Astrocyte (in vitro differentiated cells and primary cell): ENCODE data around the gene STARD13. TPM values are rescaled to one million over a fixed set of nuclear protein-coding genes. Genes with fewer than 3 reads are reported as not detected.

Source experiments
- DNase-seq: peaks from one replicate; pipeline ENCODE4 v3.0.0-alpha.2; 2010; ENCODE audit warnings: low read depth
- FAIRE-seq: peaks from 2 replicates; lab custom pipeline; 2011; peaks lifted over from hg19 to GRCh38; lab: Jason Lieb, UNC
- H2AFZ ChIP-seq: 2 replicates; pipeline ENCODE4 v1.6.0; 2012; ENCODE audit warnings: low read depth, low read length, inconsistent platforms
- H3K27ac ChIP-seq: 2 replicates; pipeline ENCODE4 v1.5.1; 2011; ENCODE audit warnings: low read depth, low read length, inconsistent platforms
- H3K27me3 ChIP-seq: 2 replicates; pipeline ENCODE4 v1.6.0; 2011; ENCODE audit warnings: low read length, inconsistent platforms; ENCODE audit not compliant: insufficient read depth
- H3K36me3 ChIP-seq: 2 replicates; pipeline ENCODE4 v1.5.1; 2011; ENCODE audit warnings: low read length, inconsistent platforms; ENCODE audit not compliant: insufficient read depth
- H3K4me1 ChIP-seq: 2 replicates; pipeline ENCODE4 v1.5.1; 2011; ENCODE audit warnings: low read length, inconsistent platforms; ENCODE audit not compliant: insufficient read depth
- H3K4me2 ChIP-seq: 2 replicates; pipeline ENCODE4 v1.6.0; 2012; ENCODE audit warnings: low read length, inconsistent platforms
- H3K4me3 ChIP-seq: 2 replicates; pipeline ENCODE4 v1.5.1; 2011; ENCODE audit warnings: low read depth, mild to moderate bottlenecking, low read length, inconsistent platforms; ENCODE audit not compliant: insufficient read depth
- H3K79me2 ChIP-seq: 2 replicates; pipeline ENCODE4 v1.6.0; 2012; ENCODE audit warnings: mild to moderate bottlenecking, low read length, inconsistent platforms; ENCODE audit not compliant: insufficient read depth
- H3K9ac ChIP-seq: 2 replicates; pipeline ENCODE4 v1.6.0; 2012; ENCODE audit warnings: mild to moderate bottlenecking, low read length, inconsistent platforms
- H3K9me3 ChIP-seq: 2 replicates; pipeline ENCODE4 v1.5.1; 2012; ENCODE audit warnings: low read depth, mild to moderate bottlenecking, low read length, inconsistent platforms; ENCODE audit not compliant: insufficient read depth
- H4K20me1 ChIP-seq: 2 replicates; pipeline ENCODE4 v1.6.0; 2012; ENCODE audit warnings: low read length, inconsistent platforms; ENCODE audit not compliant: insufficient read depth
- H3K27ac Mint-ChIP-seq: one replicate; pipeline ENCODE4 v1.8.0; 2021; ENCODE audit warnings: mild to moderate bottlenecking, mixed read lengths; ENCODE audit not compliant: unreplicated experiment
- H3K27me3 Mint-ChIP-seq: one replicate; pipeline ENCODE4 v1.8.0; 2021; ENCODE audit warnings: low read depth, mixed read lengths; ENCODE audit not compliant: unreplicated experiment
- H3K36me3 Mint-ChIP-seq: one replicate; pipeline ENCODE4 v1.8.0; 2021; ENCODE audit warnings: low read depth, mixed read lengths; ENCODE audit not compliant: unreplicated experiment
- H3K4me1 Mint-ChIP-seq: one replicate; pipeline ENCODE4 v1.8.0; 2021; ENCODE audit warnings: low read depth, mixed read lengths; ENCODE audit not compliant: unreplicated experiment
- H3K4me3 Mint-ChIP-seq: one replicate; pipeline ENCODE4 v1.8.0; 2021; ENCODE audit warnings: mild to moderate bottlenecking, moderate library complexity, mixed read lengths; ENCODE audit not compliant: unreplicated experiment
- H3K9me3 Mint-ChIP-seq: one replicate; pipeline ENCODE4 v1.8.0; 2021; ENCODE audit warnings: mild to moderate bottlenecking, mixed read lengths; ENCODE audit not compliant: unreplicated experiment
- EZH2 ChIP-seq: IDR thresholded peaks from 2 replicates; pipeline ENCODE4 v1.6.1; 2012; ENCODE audit warnings: mild to moderate bottlenecking, low read length, inconsistent platforms; ENCODE audit not compliant: insufficient read depth
- total RNA-seq: library from RNA; stranded (reverse); gene quantifications from 2 replicates; pipeline ENCODE4 v1.2.1, GENCODE V29; 2021
- TF ChIP-seq, protein P1 (sequence below): IDR thresholded peaks from 2 replicates; pipeline ENCODE4 v1.5.1; 2011; ENCODE audit warnings: low read depth, mild to moderate bottlenecking, inconsistent platforms, low read length, moderate library complexity; ENCODE audit not compliant: insufficient read depth

Gene STARD13
- total RNA-seq, 1 donor from 2014 or later: 30.1 TPM

DNA sequence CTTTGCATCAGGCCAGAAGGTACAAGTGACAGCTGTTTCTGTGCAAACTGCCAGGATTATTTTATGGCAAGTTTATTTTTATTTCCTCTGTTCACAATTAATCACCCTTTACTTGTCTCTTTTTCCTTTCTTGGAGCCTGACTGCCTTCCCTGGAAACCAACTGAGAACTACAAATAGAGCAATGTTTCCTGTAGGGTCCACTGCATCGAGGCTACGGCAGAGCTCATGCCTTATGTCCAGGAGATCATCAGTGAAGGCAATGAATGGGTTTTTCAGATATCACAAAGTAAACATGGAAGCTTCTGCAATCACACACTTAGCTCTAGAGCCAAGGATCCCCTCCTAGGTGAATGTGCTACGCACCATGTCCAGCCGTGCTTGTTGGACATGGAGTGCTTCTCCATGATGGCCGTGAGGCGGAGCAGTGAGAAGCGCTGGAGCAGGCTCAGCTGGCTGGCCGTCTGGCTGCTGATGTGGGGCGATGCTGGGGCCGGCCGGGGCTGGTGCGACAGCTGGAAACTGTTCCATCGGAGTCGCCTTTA lies 158.5 kb downstream of the STARD13 start:
- FAIRE-seq: peak; percentile 55

DNA sequence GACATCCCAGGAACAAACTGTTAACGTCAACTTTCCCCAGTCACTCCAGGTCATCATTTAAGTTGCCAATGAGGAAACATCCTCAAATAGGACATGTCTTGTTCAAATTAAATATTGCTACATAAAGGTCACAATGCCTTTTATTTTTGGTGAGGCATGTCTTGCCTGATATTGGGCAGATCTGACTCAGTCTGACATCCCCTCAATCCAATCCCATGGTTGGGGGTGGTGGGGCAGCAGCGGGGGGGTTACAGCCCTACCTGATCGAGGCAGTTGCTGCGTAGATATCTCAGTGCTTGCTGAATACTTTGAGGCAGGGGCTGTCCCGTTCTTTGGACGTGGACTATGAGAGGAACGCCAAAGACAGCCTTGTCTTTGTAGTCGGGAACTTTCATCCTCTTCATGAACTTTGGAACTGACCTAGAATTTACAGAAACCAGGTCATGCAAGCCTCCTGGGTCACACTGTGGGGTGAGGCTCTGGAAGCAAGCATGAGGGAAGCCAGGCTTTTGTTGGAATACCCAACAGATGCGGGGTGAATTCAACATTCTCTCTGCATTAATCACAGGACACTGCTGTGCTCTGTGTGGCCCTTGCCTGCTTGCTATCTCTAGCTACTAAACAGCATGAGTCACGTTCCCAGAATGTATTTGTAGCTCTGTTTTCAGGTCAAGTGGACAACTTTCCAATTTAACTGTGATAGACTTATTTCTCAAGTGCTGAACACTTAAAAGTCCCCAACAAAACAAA lies 159.6 kb downstream of the STARD13 start:
- Histone ChIP-seq H4K20me1 (peaks cover 3% of the 10 kb centered on the region), H3K27me3 (no peaks in the 10 kb centered on the region), H3K4me3 (no peak overlapping the region), H3K79me2 (peaks cover 15% of the 10 kb centered on the region), H3K4me1 (peaks cover 38% of the 10 kb centered on the region), H3K9me3 (no peaks in the 10 kb centered on the region), H2AFZ (no peak overlapping the region), H3K9ac (peak overlapping the region; percentile 70), H3K36me3 (peaks cover 25% of the 10 kb centered on the region), H3K27ac (peak overlapping the region; percentile 87), H3K4me2 (peak overlapping the region; percentile 77)
- DNase-seq (peak; percentile 97), FAIRE-seq (peak; percentile 100)
- H3K4me3 Mint-ChIP-seq: no peak overlapping the region
- no peak for TF ChIP-seq EZH2
- TF ChIP-seq, protein P1, sequence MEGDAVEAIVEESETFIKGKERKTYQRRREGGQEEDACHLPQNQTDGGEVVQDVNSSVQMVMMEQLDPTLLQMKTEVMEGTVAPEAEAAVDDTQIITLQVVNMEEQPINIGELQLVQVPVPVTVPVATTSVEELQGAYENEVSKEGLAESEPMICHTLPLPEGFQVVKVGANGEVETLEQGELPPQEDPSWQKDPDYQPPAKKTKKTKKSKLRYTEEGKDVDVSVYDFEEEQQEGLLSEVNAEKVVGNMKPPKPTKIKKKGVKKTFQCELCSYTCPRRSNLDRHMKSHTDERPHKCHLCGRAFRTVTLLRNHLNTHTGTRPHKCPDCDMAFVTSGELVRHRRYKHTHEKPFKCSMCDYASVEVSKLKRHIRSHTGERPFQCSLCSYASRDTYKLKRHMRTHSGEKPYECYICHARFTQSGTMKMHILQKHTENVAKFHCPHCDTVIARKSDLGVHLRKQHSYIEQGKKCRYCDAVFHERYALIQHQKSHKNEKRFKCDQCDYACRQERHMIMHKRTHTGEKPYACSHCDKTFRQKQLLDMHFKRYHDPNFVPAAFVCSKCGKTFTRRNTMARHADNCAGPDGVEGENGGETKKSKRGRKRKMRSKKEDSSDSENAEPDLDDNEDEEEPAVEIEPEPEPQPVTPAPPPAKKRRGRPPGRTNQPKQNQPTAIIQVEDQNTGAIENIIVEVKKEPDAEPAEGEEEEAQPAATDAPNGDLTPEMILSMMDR: no peak
- no peaks in the 10 kb centered on the region for H3K27me3 Mint-ChIP-seq
- peaks cover 29% of the 10 kb centered on the region for H3K36me3 Mint-ChIP-seq
- peak overlapping the region; percentile 42 for H3K27ac Mint-ChIP-seq
- H3K4me1 Mint-ChIP-seq: peaks cover 39% of the 10 kb centered on the region
- peaks cover 2% of the 10 kb centered on the region for H3K9me3 Mint-ChIP-seq

More for the DNA sequence above, 158.5 kb downstream of the STARD13 start:
- no peak overlapping the region for H3K4me3 Mint-ChIP-seq
- peaks cover 38% of the 10 kb centered on the region for H3K4me1 ChIP-seq
- no peak for TF ChIP-seq EZH2
- TF ChIP-seq, protein P1: no peak
- peaks cover 29% of the 10 kb centered on the region for H3K36me3 Mint-ChIP-seq
- peaks cover 2% of the 10 kb centered on the region for H3K9me3 Mint-ChIP-seq
- H3K27me3 Mint-ChIP-seq: no peaks in the 10 kb centered on the region
- peaks cover 3% of the 10 kb centered on the region for H4K20me1 ChIP-seq
- peak overlapping the region; percentile 70 for H3K9ac ChIP-seq
- H3K79me2 ChIP-seq: peaks cover 15% of the 10 kb centered on the region
- DNase-seq: peak; percentile 52
- peaks cover 39% of the 10 kb centered on the region for H3K4me1 Mint-ChIP-seq
- peak overlapping the region; percentile 87 for H3K27ac ChIP-seq
- H3K27ac Mint-ChIP-seq: peak overlapping the region; percentile 68
- no peaks in the 10 kb centered on the region for H3K9me3 ChIP-seq
- peaks cover 29% of the 10 kb centered on the region for H3K36me3 ChIP-seq
- no peaks in the 10 kb centered on the region for H3K27me3 ChIP-seq
- H3K4me2 ChIP-seq: peak overlapping the region; percentile 77
- H2AFZ ChIP-seq: no peak overlapping the region
- H3K4me3 ChIP-seq: no peak overlapping the region
